Measurements from ENCODE around the gene SHISA5. TPM values are rescaled to one million over a fixed set of nuclear protein-coding genes. Genes with fewer than 3 reads are reported as not detected.

Gene SHISA5
- total and polyA plus RNA-seq, 4 experiments from 2014 or later, result 218 to 470 (median 326) TPM

- Histone ChIP-seq H3K27ac (ENCODE audit: low read depth, low read length) (no peak overlapping the region), H3K36me3 (ENCODE audit: insufficient read depth, low read length) (peaks cover 47% of the 10 kb centered on the region), H3K27me3 (ENCODE audit: insufficient read depth, low read length) (no peaks in the 10 kb centered on the region), H3K9me3 (ENCODE audit: control insufficient read depth in 1 of 2, low read length in 2 of 2) (no peaks in the 10 kb centered on the region), H3K4me3 (ENCODE audit: low read length in 2 of 2) (no peak overlapping the region), H3K4me1 (ENCODE audit: insufficient read depth, low read length) (no peaks in the 10 kb centered on the region)
- H3K4me3 Mint-ChIP-seq, result no peak overlapping the region
- intact Hi-C loops (cut with micrococcal nuclease), result no loop called here
- POLR2A ChIA-PET (ENCODE audit: partially characterized antibody), result interaction anchor here (1.0 to 3.0 kb wide), 5 partner anchors 10 to 16 kb away, joined by 3 to 14 read pairs (median 4); partner anchors contain the start of genes ATRIP, CCDC51 and TMA7
- H3K27ac Mint-ChIP-seq, result peak overlapping the region in 1 of 7 donors; percentile 57
- CTCF ChIA-PET (ENCODE audit: partially characterized antibody), result interaction anchor here (1.2 to 5.9 kb wide), 3 partner anchors 21 to 94 kb away, joined by 4 to 36 read pairs (median 31); no protein-coding TSS in a partner anchor
- DNase-seq, result no peak
- no peaks in the 10 kb centered on the region for H3K27me3 Mint-ChIP-seq
- peaks cover 0 to 10% (median 6%) of the 10 kb centered on the region in 4 donors for H3K4me1 Mint-ChIP-seq
- H3K36me3 Mint-ChIP-seq, result peaks cover 26 to 61% of the 10 kb centered on the region in 2 donors
- H3K9me3 Mint-ChIP-seq, result no peaks in the 10 kb centered on the region
These were observed 47.5 kb downstream of the SHISA5 start for GRCh38 chr3:48456456-48456855.

- DNase-seq, result no peak
- H3K9me3 ChIP-seq (ENCODE audit: control insufficient read depth in 1 of 2, low read length in 2 of 2), result no peaks in the 10 kb centered on the region
- no peak overlapping the region for H3K4me3 Mint-ChIP-seq
- intact Hi-C loops (cut with micrococcal nuclease), result no loop called here
- peaks cover 17 to 42% of the 10 kb centered on the region in 2 donors for H3K36me3 Mint-ChIP-seq
- no peak overlapping the region for H3K27ac Mint-ChIP-seq
- no peak overlapping the region for H3K4me3 ChIP-seq (ENCODE audit: low read length in 2 of 2)
- H3K27me3 Mint-ChIP-seq, result no peaks in the 10 kb centered on the region
- H3K4me1 Mint-ChIP-seq, result peaks cover 10 to 29% (median 19%) of the 10 kb centered on the region in 4 donors
- no peaks in the 10 kb centered on the region for H3K9me3 Mint-ChIP-seq
- no peak overlapping the region for H3K27ac ChIP-seq (ENCODE audit: low read depth, low read length)
- H3K27me3 ChIP-seq (ENCODE audit: insufficient read depth, low read length), result no peaks in the 10 kb centered on the region
- H3K36me3 ChIP-seq (ENCODE audit: insufficient read depth, low read length), result peaks cover 26% of the 10 kb centered on the region
- H3K4me1 ChIP-seq (ENCODE audit: insufficient read depth, low read length), result peaks cover 13% of the 10 kb centered on the region
- CTCF ChIA-PET (ENCODE audit: partially characterized antibody), result interaction anchor here (1.5 to 5.1 kb wide), 3 partner anchors 14 to 51 kb away, joined by 3 to 35 read pairs (median 6); no protein-coding TSS in a partner anchor
- POLR2A ChIA-PET (ENCODE audit: partially characterized antibody), result interaction anchor here (1.7 to 2.5 kb wide), 2 partner anchors 11 to 21 kb away, joined by 5 to 7 read pairs; partner anchors contain the start of genes CCDC51 and TMA7
These were observed 52.7 kb downstream of the SHISA5 start for GRCh38 chr3:48451270-48451669.

GRCh38 chr3:48446425-48447193 is 57.4 kb downstream of the SHISA5 start, which contains the start of gene ATRIP:
ATRIP (plus strand) TSS chr3:48446737; CDS start chr3:48446846, 109 bp downstream.
- Mint-ChIP-seq H3K36me3 (peaks cover 18 to 39% of the 10 kb centered on the region in 2 donors), H3K9me3 (peaks cover 0 to 3% (median 0%) of the 10 kb centered on the region in 8 donors), H3K27me3 (no peaks in the 10 kb centered on the region), H3K4me3 (peak within 1 kb of the TSS; percentile 83 to 96 (median 90)), H3K4me1 (peaks cover 22 to 49% (median 37%) of the 10 kb centered on the region in 4 donors), H3K27ac (peak within 1 kb of the TSS; percentile 91 to 97 (median 96))
- H3K27me3 ChIP-seq (ENCODE audit: insufficient read depth, low read length), result no peaks in the 10 kb centered on the region
- H3K9me3 ChIP-seq (ENCODE audit: control insufficient read depth in 1 of 2, low read length in 2 of 2), result no peaks in the 10 kb centered on the region
- POLR2A ChIA-PET (ENCODE audit: partially characterized antibody), result interaction anchor here (0.6 to 5.4 kb wide), 18 partner anchors 8 to 890 kb away, joined by 3 to 56 read pairs (median 6); partner anchors contain the start of genes CDC25A, PFKFB4 and PLXNB1
- H3K36me3 ChIP-seq (ENCODE audit: insufficient read depth, low read length), result peaks cover 31% of the 10 kb centered on the region
- peak within 1 kb of the TSS; percentile 68 for H3K27ac ChIP-seq (ENCODE audit: low read depth, low read length)
- CTCF ChIA-PET (ENCODE audit: partially characterized antibody), result interaction anchor here (1.0 to 5.0 kb wide), 9 partner anchors 7 to 103 kb away, joined by 3 to 87 read pairs (median 3); no protein-coding TSS in a partner anchor
- intact Hi-C loops (cut with micrococcal nuclease), result loop anchor here (1.0 kb wide), 2 partner anchors 10 to 33 kb away; no protein-coding TSS in a partner anchor
- peak; percentile 79 to 86 (median 82) for DNase-seq
- H3K4me1 ChIP-seq (ENCODE audit: insufficient read depth, low read length), result peaks cover 30% of the 10 kb centered on the region
- peak within 1 kb of the TSS; percentile 76 to 84 for H3K4me3 ChIP-seq (ENCODE audit: low read length in 2 of 2)

GRCh38 chr3:48446043-48446424 is 57.9 kb downstream of the SHISA5 start:
- Histone ChIP-seq H3K9me3 (ENCODE audit: control insufficient read depth in 1 of 2, low read length in 2 of 2) (no peaks in the 10 kb centered on the region), H3K27ac (ENCODE audit: low read depth, low read length) (peak overlapping the region; percentile 68), H3K27me3 (ENCODE audit: insufficient read depth, low read length) (no peaks in the 10 kb centered on the region), H3K4me3 (ENCODE audit: low read length in 2 of 2) (peak overlapping the region; percentile 48 to 84), H3K36me3 (ENCODE audit: insufficient read depth, low read length) (peaks cover 31% of the 10 kb centered on the region), H3K4me1 (ENCODE audit: insufficient read depth, low read length) (peaks cover 36% of the 10 kb centered on the region)
- peaks cover 25 to 55% (median 41%) of the 10 kb centered on the region in 4 donors for H3K4me1 Mint-ChIP-seq
- ChIA-PET POLR2A (ENCODE audit: partially characterized antibody) (interaction anchor here (0.7 to 5.4 kb wide), 16 partner anchors 9 to 258 kb away, joined by 3 to 56 read pairs (median 6); partner anchors contain the start of genes CDC25A, PFKFB4 and PLXNB1), CTCF (ENCODE audit: partially characterized antibody) (interaction anchor here (1.0 to 5.0 kb wide), 9 partner anchors 8 to 104 kb away, joined by 3 to 87 read pairs (median 3); no protein-coding TSS in a partner anchor)
- peak overlapping the region; percentile 83 to 96 (median 90) for H3K4me3 Mint-ChIP-seq
- H3K27ac Mint-ChIP-seq, result peak overlapping the region; percentile 91 to 97 (median 96)
- peaks cover 18 to 39% of the 10 kb centered on the region in 2 donors for H3K36me3 Mint-ChIP-seq
- DNase-seq, result no peak
- H3K27me3 Mint-ChIP-seq, result no peaks in the 10 kb centered on the region
- intact Hi-C loops (cut with micrococcal nuclease), result loop anchor here (1.0 kb wide), 2 partner anchors 10 to 33 kb away; no protein-coding TSS in a partner anchor
- H3K9me3 Mint-ChIP-seq, result peaks cover 0 to 3% (median 0%) of the 10 kb centered on the region in 8 donors

GRCh38 chr3:48445277-48445882 is 58.6 kb downstream of the SHISA5 start:
- Histone ChIP-seq H3K27me3 (ENCODE audit: insufficient read depth, low read length) (no peaks in the 10 kb centered on the region), H3K4me3 (ENCODE audit: low read length in 2 of 2) (peak overlapping the region in 1 of 2 donors; percentile 84), H3K9me3 (ENCODE audit: control insufficient read depth in 1 of 2, low read length in 2 of 2) (no peaks in the 10 kb centered on the region), H3K36me3 (ENCODE audit: insufficient read depth, low read length) (peaks cover 31% of the 10 kb centered on the region), H3K27ac (ENCODE audit: low read depth, low read length) (peak overlapping the region; percentile 68), H3K4me1 (ENCODE audit: insufficient read depth, low read length) (peaks cover 37% of the 10 kb centered on the region)
- intact Hi-C loops (cut with micrococcal nuclease), result no loop called here
- Mint-ChIP-seq H3K27ac (peak overlapping the region; percentile 83 to 97 (median 96)), H3K9me3 (peaks cover 0 to 3% (median 0%) of the 10 kb centered on the region in 8 donors), H3K4me3 (peak overlapping the region; percentile 83 to 96 (median 90)), H3K27me3 (no peaks in the 10 kb centered on the region), H3K4me1 (peaks cover 25 to 61% (median 45%) of the 10 kb centered on the region in 4 donors), H3K36me3 (peaks cover 18 to 45% of the 10 kb centered on the region in 2 donors)
- ChIA-PET POLR2A (ENCODE audit: partially characterized antibody) (interaction anchor here (0.7 to 5.4 kb wide), 10 partner anchors 10 to 269 kb away, joined by 3 to 56 read pairs (median 14); partner anchors contain the start of genes PFKFB4 and PLXNB1), CTCF (ENCODE audit: partially characterized antibody) (interaction anchor here (1.0 to 5.0 kb wide), 9 partner anchors 8 to 104 kb away, joined by 3 to 87 read pairs (median 3); no protein-coding TSS in a partner anchor)
- no peak for DNase-seq

- DNase-seq, result no peak
- CTCF ChIA-PET (ENCODE audit: partially characterized antibody), result interaction anchor here (1.0 to 4.1 kb wide), 3 partner anchors 31 to 67 kb away, joined by 4 to 41 read pairs (median 30); no protein-coding TSS in a partner anchor
- H3K4me1 ChIP-seq (ENCODE audit: insufficient read depth, low read length), result peaks cover 36% of the 10 kb centered on the region
These were observed 62.0 kb downstream of the SHISA5 start for GRCh38 chr3:48441940-48442339.

More at GRCh38 chr3:48441940-48442339, 62.0 kb downstream of the SHISA5 start:
- POLR2A ChIA-PET (ENCODE audit: partially characterized antibody), result interaction anchor here (1.3 to 3.4 kb wide), 3 partner anchors 26 to 31 kb away, joined by 5 to 48 read pairs (median 29); no protein-coding TSS in a partner anchor
- Histone ChIP-seq H3K9me3 (ENCODE audit: control insufficient read depth in 1 of 2, low read length in 2 of 2) (no peaks in the 10 kb centered on the region), H3K27me3 (ENCODE audit: insufficient read depth, low read length) (no peaks in the 10 kb centered on the region), H3K4me3 (ENCODE audit: low read length in 2 of 2) (no peak overlapping the region), H3K27ac (ENCODE audit: low read depth, low read length) (peak overlapping the region; percentile 86), H3K36me3 (ENCODE audit: insufficient read depth, low read length) (peaks cover 31% of the 10 kb centered on the region)
- peaks cover 14 to 45% of the 10 kb centered on the region in 2 donors for H3K36me3 Mint-ChIP-seq
- H3K27me3 Mint-ChIP-seq, result no peaks in the 10 kb centered on the region
- peak overlapping the region; percentile 91 to 100 (median 99) for H3K27ac Mint-ChIP-seq
- H3K9me3 Mint-ChIP-seq, result peaks cover 0 to 3% (median 0%) of the 10 kb centered on the region in 8 donors
- intact Hi-C loops (cut with micrococcal nuclease), result no loop called here
- H3K4me1 Mint-ChIP-seq, result peaks cover 24 to 57% (median 42%) of the 10 kb centered on the region in 4 donors
- H3K4me3 Mint-ChIP-seq, result peak overlapping the region; percentile 86 to 99 (median 93)

Data from CD4-positive, alpha-beta memory T cell (primary cell).